HG02970 (cell line): Measurements from ENCODE around the gene SELL.
"Not testable (repeated sequence)": the region's sequence is repeated elsewhere in the genome, so short reads cannot be mapped to it uniquely, and the experiment has no call there.

Source experiments
- ATAC-seq: cut with Tn5 transposase; IDR thresholded peaks from one replicate; pipeline ENCODE4 v1.9.1; 2021; ENCODE audit warnings: mild to moderate bottlenecking, moderate library complexity, moderate number of reproducible peaks; ENCODE audit not compliant: unreplicated experiment, low FRiP score

The SELL gene

GRCh38 chr1:169670836-169671235 lies 40.6 kb downstream of the SELL start:
- no peak for ATAC-seq

- ATAC-seq, result not testable (repeated sequence)
Measured at GRCh38 chr1:169670244-169670643, 41.2 kb downstream of the SELL start.

GRCh38 chr1:169667699-169668596 lies 43.5 kb downstream of the SELL start:
- ATAC-seq, result not testable (repeated sequence)

- ATAC-seq, result not testable (repeated sequence)
Measured at GRCh38 chr1:169667227-169667639, 44.2 kb downstream of the SELL start.

- ATAC-seq, result not testable (repeated sequence)
Measured at GRCh38 chr1:169662680-169663079, 48.7 kb downstream of the SELL start.

GRCh38 chr1:169661066-169661465 lies 50.4 kb downstream of the SELL start:
- ATAC-seq, result not testable (repeated sequence)

- not testable (repeated sequence) for ATAC-seq
Measured at GRCh38 chr1:169658777-169659176, 52.6 kb downstream of the SELL start.

GRCh38 chr1:169653873-169654272 lies 57.5 kb downstream of the SELL start:
- ATAC-seq, result no peak

GRCh38 chr1:169651035-169651434 lies 60.4 kb downstream of the SELL start:
- no peak for ATAC-seq

- no peak for ATAC-seq
Measured at GRCh38 chr1:169650551-169650950, 60.9 kb downstream of the SELL start.

GRCh38 chr1:169648709-169649108 lies 62.7 kb downstream of the SELL start:
- ATAC-seq, result no peak

GRCh38 chr1:169648187-169648586 lies 63.2 kb downstream of the SELL start:
- no peak for ATAC-seq

- ATAC-seq, result no peak
Measured at GRCh38 chr1:169647512-169647911, 63.9 kb downstream of the SELL start.

- no peak for ATAC-seq
Measured at GRCh38 chr1:169644297-169644696, 67.1 kb downstream of the SELL start.
